Ammon's horn (tissue), 1 donor: Measurements from ENCODE around the gene TMEM38B.
"Not testable (repeated sequence)": the region's sequence is repeated elsewhere in the genome, so short reads cannot be mapped to it uniquely, and the experiment has no call there.

Experiments used
- DNase-seq: peaks from one replicate; pipeline ENCODE4 v3.0.0-alpha.2; 2016; ENCODE audit warnings: low spot score

TMEM38B gene

DNA sequence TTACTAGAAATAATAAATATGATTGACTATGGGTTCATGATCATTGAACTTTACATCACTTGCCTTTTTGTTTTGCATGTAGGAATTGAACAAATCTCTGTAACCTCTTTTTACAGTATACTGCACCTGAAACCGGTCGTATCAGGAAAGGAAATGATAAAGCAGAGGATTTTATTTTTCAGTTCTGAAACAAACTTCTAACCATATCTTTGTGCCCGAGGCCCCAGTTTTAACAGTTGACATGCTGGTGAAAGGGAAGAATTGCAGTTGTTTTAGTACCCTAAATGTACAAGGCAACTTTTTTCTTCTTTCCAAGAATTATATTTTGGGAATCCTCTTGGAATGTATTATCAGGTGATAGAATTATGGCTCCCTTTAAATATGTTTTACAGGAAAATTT is 27.8 kb downstream of the TMEM38B start:
- DNase-seq = no peak

- no peak for DNase-seq
These were observed 31.0 kb downstream of the TMEM38B start for GRCh38 chr9:105725370-105725769.

DNA sequence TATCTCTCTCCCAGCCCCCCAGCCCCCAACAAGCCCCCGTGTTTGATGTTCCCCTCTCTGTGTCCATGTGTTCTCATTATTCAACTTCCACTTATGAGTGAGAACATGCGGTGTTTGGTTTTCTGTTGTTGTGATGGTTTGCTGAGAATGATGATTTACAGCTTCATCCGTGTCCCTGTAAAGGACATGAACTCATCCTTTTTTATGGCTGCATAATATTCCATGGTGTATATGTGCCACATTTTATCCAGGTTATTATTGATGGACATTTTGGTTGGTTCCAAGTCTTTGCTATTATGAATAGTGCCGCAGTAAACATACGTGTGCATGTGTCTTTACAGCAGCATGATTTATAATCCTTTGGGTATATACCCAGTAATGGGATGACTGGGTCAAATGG is 33.9 kb downstream of the TMEM38B start:
- not testable (repeated sequence) for DNase-seq

GRCh38 chr9:105731420-105731819 is 37.1 kb downstream of the TMEM38B start:
- DNase-seq = not testable (repeated sequence)

- no peak for DNase-seq
These were observed 41.0 kb downstream of the TMEM38B start for GRCh38 chr9:105735366-105735765.

DNA sequence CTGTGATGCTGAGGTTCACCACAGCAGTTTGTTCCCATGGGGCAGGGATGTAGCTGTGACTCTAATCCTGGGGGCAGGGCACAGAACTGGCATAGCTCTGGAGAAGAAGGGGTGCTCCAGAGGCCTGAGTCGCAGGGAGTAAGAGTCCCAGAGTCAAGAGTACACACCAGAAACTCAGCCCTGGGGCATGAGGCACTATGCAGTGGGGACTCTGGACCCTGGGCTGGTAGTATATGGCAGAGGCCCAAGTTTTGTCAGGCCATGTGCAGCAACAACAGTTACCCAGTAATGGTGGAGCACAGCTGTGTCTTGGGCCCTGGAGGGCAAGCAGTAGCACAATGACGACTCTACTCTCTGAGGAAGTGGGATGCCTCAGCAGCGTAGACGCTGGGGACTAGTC is 42.9 kb downstream of the TMEM38B start:
- DNase-seq = no peak

GRCh38 chr9:105742088-105742487 is 47.7 kb downstream of the TMEM38B start:
- no peak for DNase-seq

DNA sequence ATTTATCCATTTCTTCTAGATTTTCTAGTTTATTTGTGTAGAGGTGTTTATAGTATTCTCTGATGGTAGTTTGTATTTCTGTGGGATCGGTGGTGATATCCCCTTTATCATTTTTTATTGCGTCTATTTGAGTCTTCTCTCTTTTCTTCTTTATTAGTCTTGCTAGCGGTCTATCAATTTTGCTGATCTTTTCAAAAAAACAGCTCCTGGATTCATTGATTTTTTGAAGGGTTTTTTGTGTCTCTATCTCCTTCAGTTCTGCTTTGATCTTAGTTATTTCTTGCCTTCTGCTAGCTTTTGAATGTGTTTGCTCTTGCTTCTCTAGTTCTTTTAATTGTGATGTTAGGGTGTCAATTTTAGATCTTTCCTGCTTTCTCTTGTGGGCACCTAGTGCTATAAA is 53.0 kb downstream of the TMEM38B start:
- DNase-seq = not testable (repeated sequence)

DNA sequence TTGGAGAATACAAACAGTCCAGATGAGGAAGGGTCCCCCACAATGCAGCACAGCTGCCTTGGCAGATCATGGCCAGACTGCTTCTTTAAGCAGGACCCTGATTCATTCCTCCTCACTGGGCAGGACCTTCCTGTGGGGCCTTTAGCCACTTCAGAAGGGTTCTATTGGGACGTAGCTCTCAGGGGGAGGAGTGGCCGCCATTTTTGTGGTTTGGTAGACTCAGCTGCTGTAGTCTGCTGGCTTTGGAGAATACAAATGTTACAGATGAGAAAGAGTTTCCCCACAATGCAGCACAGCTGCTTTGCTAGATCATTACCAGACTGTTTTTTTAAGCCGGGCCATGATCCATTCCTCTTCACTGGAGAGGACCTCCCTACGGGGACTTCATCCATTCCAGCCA is 57.4 kb downstream of the TMEM38B start:
- DNase-seq = no peak

- no peak for DNase-seq
These were observed 63.3 kb downstream of the TMEM38B start for GRCh38 chr9:105757496-105758251.

DNA sequence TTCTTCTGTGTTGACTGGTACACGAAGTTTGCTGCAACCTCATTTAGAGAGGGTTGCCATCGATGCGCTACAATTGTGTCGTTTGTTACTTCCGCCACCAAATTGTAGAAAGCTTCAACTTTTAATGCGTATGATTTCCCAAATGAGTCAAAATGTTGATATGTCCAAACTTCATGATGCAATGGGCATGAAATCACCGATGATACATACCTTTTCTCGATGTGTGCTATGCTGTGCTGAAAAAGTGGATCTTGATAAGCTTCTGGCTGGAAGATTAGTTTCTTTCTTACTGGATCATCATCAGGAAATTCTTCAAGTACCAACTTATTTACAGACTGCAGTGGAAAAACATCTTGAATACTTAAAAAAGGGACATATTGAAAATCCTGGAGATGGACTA is 65.7 kb downstream of the TMEM38B start:
- DNase-seq = no peak

- DNase-seq = not testable (repeated sequence)
These were observed 88.5 kb downstream of the TMEM38B start for GRCh38 chr9:105782561-105783494.

GRCh38 chr9:105783495-105783872 is 89.1 kb downstream of the TMEM38B start:
- not testable (repeated sequence) for DNase-seq

GRCh38 chr9:105786796-105787195 is 92.5 kb downstream of the TMEM38B start:
- not testable (repeated sequence) for DNase-seq

DNA sequence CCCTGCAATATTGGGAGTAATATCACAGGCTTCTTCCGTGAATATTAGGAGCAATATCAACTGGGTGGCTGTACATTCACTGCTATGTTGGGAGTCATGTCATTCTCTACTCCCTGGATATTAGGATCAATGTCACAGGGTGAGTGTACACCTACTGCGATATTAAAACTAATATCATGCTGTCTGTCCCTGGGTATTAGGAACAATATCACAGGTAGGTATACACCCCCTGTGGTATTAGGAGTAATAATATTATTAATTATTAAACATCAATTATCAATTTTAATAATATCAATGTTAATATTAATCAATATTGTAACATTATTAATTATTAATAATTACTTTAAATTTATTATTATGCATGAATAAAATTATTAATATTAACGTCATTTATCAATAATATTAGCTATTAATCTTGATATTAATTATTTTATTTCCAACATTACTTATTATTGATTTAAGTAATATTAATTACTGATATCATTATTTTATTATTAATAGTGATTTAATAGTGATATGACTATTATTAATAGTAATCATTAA is 121.9 kb downstream of the TMEM38B start:
- no peak for DNase-seq

DNA sequence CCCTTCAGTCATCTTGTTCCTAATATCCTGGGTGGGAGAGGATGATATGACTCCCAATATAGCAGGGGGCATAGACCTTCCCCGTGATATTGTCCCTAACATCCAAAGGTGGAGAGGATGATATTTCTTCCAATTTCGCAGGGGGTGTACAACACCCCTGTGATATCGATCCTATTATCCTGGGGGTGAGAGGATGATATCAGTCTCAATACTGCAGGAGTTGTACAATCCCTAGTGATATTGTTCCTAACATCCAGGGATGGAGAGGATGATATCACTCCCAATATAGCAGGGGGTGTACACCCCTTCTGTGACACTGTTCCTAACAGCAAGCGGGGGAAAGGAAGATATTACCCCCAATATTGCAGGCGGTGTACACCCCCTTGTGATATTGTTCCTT is 122.6 kb downstream of the TMEM38B start:
- no peak for DNase-seq

GRCh38 chr9:105818903-105819302 is 124.6 kb downstream of the TMEM38B start:
- no peak for DNase-seq

DNA sequence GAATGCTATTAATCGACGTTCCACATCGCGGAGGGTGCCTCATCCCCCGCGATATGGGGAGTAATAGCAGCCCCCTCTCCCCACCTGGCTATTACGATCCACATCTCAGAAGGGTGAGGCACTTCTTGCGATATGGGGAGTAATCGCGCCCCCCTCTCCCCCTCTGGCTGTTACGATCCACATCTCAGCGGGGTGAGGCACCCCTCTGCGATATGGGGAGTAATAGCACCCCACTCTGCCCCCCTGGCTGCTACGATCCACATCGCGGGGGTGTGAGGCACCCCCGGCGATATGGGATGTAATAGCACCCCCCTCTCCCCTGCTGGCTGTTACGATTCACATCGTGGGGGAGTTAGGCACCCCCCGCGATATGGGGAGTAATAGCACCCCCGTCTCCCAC is 128.5 kb downstream of the TMEM38B start:
- DNase-seq = no peak
